GM23338 (cell line): ENCODE measurements around the gene SMYD5. TPM values are rescaled to one million over a fixed set of nuclear protein-coding genes. Genes with fewer than 3 reads are reported as not detected.

Experiments used
- ATAC-seq: fragments of 200-7000 bp; cut with Tn5 transposase; 3 replicates; pipeline ENCODE4 v1.9.1; 2020
- DNase-seq: peaks from one replicate; pipeline ENCODE4 v3.0.0-alpha.2; 2015; ENCODE audit warnings: low spot score
- H2AFZ ChIP-seq: fragments of 200-600 bp; sonication (generic); 2 replicates; pipeline ENCODE4 v1.8.0; 2016; ENCODE audit warnings: antibody characterized with exemption, mild to moderate bottlenecking, moderate library complexity
- H3F3A ChIP-seq: fragments of 200-600 bp; sonication (generic); replicated peaks from 2 replicates; pipeline ENCODE4 v1.8.0; 2017; ENCODE audit warnings: antibody characterized with exemption, mixed run types, low read depth
- H3K27ac ChIP-seq: fragments of 200-600 bp; sonication (generic); 2 replicates; pipeline ENCODE4 v1.6.1; 2016; ENCODE audit warnings: low read depth
- H3K27me3 ChIP-seq: fragments of 200-600 bp; sonication (generic); 2 replicates; pipeline ENCODE4 v1.8.0; 2016; ENCODE audit warnings: mild to moderate bottlenecking, mixed run types, moderate library complexity; ENCODE audit not compliant: insufficient read depth
- H3K36me3 ChIP-seq: fragments of 200-600 bp; sonication (generic); 2 replicates; pipeline ENCODE4 v1.8.0; 2016; ENCODE audit warnings: mild to moderate bottlenecking; ENCODE audit not compliant: insufficient read depth
- H3K4me1 ChIP-seq: fragments of 200-600 bp; sonication (generic); 2 replicates; pipeline ENCODE4 v1.8.0; 2016; ENCODE audit warnings: mild to moderate bottlenecking, moderate library complexity; ENCODE audit not compliant: insufficient read depth
- H3K4me2 ChIP-seq: fragments of 200-600 bp; sonication (generic); 2 replicates; pipeline ENCODE4 v1.7.1; 2017; ENCODE audit warnings: mixed run types
- H3K4me3 ChIP-seq: fragments of 200-600 bp; sonication (generic); 2 replicates; pipeline ENCODE4 v1.6.1; 2016; ENCODE audit warnings: mixed run types
- H3K79me2 ChIP-seq: fragments of 200-600 bp; sonication (generic); replicated peaks from 2 replicates; pipeline ENCODE4 v1.8.0; 2017; ENCODE audit warnings: mild to moderate bottlenecking; ENCODE audit not compliant: insufficient read depth
- H3K9me2 ChIP-seq: fragments of 200-600 bp; sonication (generic); 2 replicates; pipeline ENCODE4 v1.8.0; 2017; ENCODE audit not compliant: insufficient read depth
- H4K20me1 ChIP-seq: fragments of 200-600 bp; sonication (generic); replicated peaks from 2 replicates; pipeline ENCODE4 v1.8.0; 2017; ENCODE audit warnings: mild to moderate bottlenecking; ENCODE audit not compliant: insufficient read depth
- H3K27ac Mint-ChIP-seq: 2 replicates; pipeline ENCODE4 v1.8.0; 2020; ENCODE audit warnings: inconsistent platforms, mild to moderate bottlenecking, moderate library complexity, mixed read lengths
- H3K27me3 Mint-ChIP-seq: 3 replicates; pipeline ENCODE4 v1.8.0; 2022; ENCODE audit warnings: low read depth, mild to moderate bottlenecking, moderate library complexity, mixed read lengths, inconsistent platforms; ENCODE audit not compliant: insufficient read depth, poor library complexity
- H3K36me3 Mint-ChIP-seq: 3 replicates; pipeline ENCODE4 v1.8.0; 2021; ENCODE audit warnings: low read depth, mild to moderate bottlenecking, inconsistent platforms, moderate library complexity, mixed read lengths
- H3K4me1 Mint-ChIP-seq: 3 replicates; pipeline ENCODE4 v1.8.0; 2020; ENCODE audit warnings: mild to moderate bottlenecking, inconsistent platforms, mixed read lengths
- H3K4me3 Mint-ChIP-seq: 3 replicates; pipeline ENCODE4 v1.8.0; 2021; ENCODE audit warnings: moderate library complexity, mild to moderate bottlenecking, inconsistent platforms, mixed read lengths
- H3K9me3 Mint-ChIP-seq: 3 replicates; pipeline ENCODE4 v1.8.0; 2020; ENCODE audit warnings: moderate library complexity, mild to moderate bottlenecking, inconsistent platforms, mixed read lengths
- CREB1 ChIP-seq: fragments of 250-450 bp; sonication (Bioruptor Pico); IDR thresholded peaks from 2 replicates; pipeline ENCODE4 v1.5.0; 2020; ENCODE audit warnings: low read depth, mild to moderate bottlenecking, moderate library complexity
- EZH2 ChIP-seq: fragments of 200-600 bp; sonication (generic); IDR thresholded peaks from one replicate; pipeline ENCODE4 v1.8.0; 2017; ENCODE audit warnings: antibody characterized with exemption, mild to moderate bottlenecking, low read depth; ENCODE audit not compliant: unreplicated experiment
- EZH2phosphoT487 ChIP-seq: fragments of 200-600 bp; sonication (generic); IDR thresholded peaks from one replicate; pipeline ENCODE4 v1.8.1; 2018; ENCODE audit warnings: antibody characterized with exemption; ENCODE audit not compliant: unreplicated experiment
- JUNB ChIP-seq: IDR thresholded peaks from one replicate; pipeline ENCODE4 v1.6.1; 2016; ENCODE audit warnings: antibody characterized with exemption; ENCODE audit not compliant: unreplicated experiment
- NANOG ChIP-seq: IDR thresholded peaks from 2 replicates; pipeline ENCODE4 v1.6.1; 2016; ENCODE audit warnings: antibody characterized with exemption, borderline replicate concordance
- POLR2AphosphoS5 ChIP-seq: IDR thresholded peaks from 2 replicates; pipeline ENCODE4 v1.6.1; 2016; ENCODE audit warnings: antibody characterized with exemption, low read depth
- STAT1 ChIP-seq: IDR thresholded peaks from one replicate; pipeline ENCODE4 v1.6.1; 2016; ENCODE audit warnings: antibody characterized with exemption; ENCODE audit not compliant: unreplicated experiment
- ZNF114 ChIP-seq: fragments of 250-450 bp; sonication (Bioruptor Pico); IDR thresholded peaks from 2 replicates; pipeline ENCODE4 v1.5.0; 2020; ENCODE audit warnings: mild to moderate bottlenecking, moderate library complexity
- ZNF331 ChIP-seq: fragments of 250-450 bp; sonication (Bioruptor Pico); IDR thresholded peaks from 2 replicates; pipeline ENCODE4 v1.5.0; 2020; ENCODE audit warnings: low read depth, mild to moderate bottlenecking, moderate library complexity
- polyA plus RNA-seq: library from polyadenylated mRNA; unstranded; fragments of >200 nt; fragmentation: Nextera tagmentation; extraction: Ambion mirVana; gene quantifications from 2 replicates; pipeline ENCODE4 v1.2.1, GENCODE V29; 2016
- total RNA-seq: library from RNA; depleted of rRNA; stranded (reverse); fragments of >200 nt; shearing (Covaris generic); gene quantifications from 2 replicates; pipeline ENCODE4 v1.2.3, GENCODE V29; 2014
- TF ChIP-seq, protein P1 (sequence below), 2 experiments: fragments of 200-600 bp in 1 of 2; sonication (generic) in 1 of 2; conservative IDR thresholded peaks; 2 replicates each; pipeline versions ENCODE4 v1.5.1 to v1.6.1; 2016 to 2017; ENCODE audit warnings: antibody characterized with exemption in 2 of 2, low read depth in 2 of 2, mild to moderate bottlenecking in 2 of 2, moderate library complexity in 1 of 2
- TF ChIP-seq, protein P2 (sequence below): IDR thresholded peaks from 2 replicates; pipeline ENCODE4 v1.6.1; 2016; ENCODE audit warnings: antibody characterized with exemption
- TF ChIP-seq, protein P3 (sequence below): IDR thresholded peaks from one replicate; pipeline ENCODE4 v1.6.1; 2018; ENCODE audit warnings: antibody characterized with exemption; ENCODE audit not compliant: unreplicated experiment
- TF ChIP-seq, protein P4 (sequence below): fragments of 250-450 bp; sonication (Bioruptor Pico); IDR thresholded peaks from 2 replicates; pipeline ENCODE4 v1.5.0; 2020; ENCODE audit warnings: mild to moderate bottlenecking, moderate library complexity

The SMYD5 gene
- total and polyA plus RNA-seq, 2 experiments from 2014 or later: 20.5 to 45.8 TPM

DNA sequence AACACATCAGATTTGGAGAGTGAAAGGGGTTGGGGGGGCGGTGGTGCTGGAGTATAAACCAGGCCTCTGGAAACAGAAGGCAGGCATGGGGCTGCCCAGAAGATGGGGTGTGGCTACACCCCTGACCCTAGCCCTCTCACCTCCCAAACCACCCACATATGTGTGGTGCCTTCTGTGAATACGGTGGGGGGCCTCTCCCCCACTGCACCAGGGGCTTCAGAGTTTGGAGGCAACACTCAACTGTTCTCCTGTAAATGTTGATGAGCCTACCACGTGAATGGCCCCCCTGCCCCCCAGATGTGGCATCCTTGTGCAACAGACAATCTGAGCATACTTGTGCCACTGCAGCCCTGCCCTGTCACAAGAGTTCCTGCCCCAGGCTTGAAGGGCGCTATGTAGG is 50.7 kb downstream of the SMYD5 start:
- peaks cover 16% of the 10 kb centered on the region for H3K27me3 Mint-ChIP-seq
- Histone ChIP-seq H3K27me3 (peaks cover 19% of the 10 kb centered on the region), H3K4me1 (peaks cover 15% of the 10 kb centered on the region), H3K36me3 (no peaks in the 10 kb centered on the region; the same call in 1 of the 2 replicates), H3K4me2 (no peak overlapping the region), H3F3A (peaks cover 8% of the 10 kb centered on the region; the same call in 1 of the 2 replicates), H3K4me3 (no peak overlapping the region), H3K27ac (no peak overlapping the region), H4K20me1 (peaks cover 10% of the 10 kb centered on the region), H3K79me2 (0 out of 2 replicates have a peak, but pooled peaks cover 5% of the 10 kb centered on the region), H3K9me2 (no peaks in the 10 kb centered on the region), H2AFZ (no peak overlapping the region)
- TF ChIP-seq ZNF331 (no peak), CREB1 (CRISPR knock-in tag) (no peak), JUNB (no peak), POLR2AphosphoS5 (no peak), ZNF114 (CRISPR knock-in tag) (no peak), EZH2phosphoT487 (no peak), STAT1 (no peak), EZH2 (no peak), NANOG (no peak)
- TF ChIP-seq, protein P1, sequence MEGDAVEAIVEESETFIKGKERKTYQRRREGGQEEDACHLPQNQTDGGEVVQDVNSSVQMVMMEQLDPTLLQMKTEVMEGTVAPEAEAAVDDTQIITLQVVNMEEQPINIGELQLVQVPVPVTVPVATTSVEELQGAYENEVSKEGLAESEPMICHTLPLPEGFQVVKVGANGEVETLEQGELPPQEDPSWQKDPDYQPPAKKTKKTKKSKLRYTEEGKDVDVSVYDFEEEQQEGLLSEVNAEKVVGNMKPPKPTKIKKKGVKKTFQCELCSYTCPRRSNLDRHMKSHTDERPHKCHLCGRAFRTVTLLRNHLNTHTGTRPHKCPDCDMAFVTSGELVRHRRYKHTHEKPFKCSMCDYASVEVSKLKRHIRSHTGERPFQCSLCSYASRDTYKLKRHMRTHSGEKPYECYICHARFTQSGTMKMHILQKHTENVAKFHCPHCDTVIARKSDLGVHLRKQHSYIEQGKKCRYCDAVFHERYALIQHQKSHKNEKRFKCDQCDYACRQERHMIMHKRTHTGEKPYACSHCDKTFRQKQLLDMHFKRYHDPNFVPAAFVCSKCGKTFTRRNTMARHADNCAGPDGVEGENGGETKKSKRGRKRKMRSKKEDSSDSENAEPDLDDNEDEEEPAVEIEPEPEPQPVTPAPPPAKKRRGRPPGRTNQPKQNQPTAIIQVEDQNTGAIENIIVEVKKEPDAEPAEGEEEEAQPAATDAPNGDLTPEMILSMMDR (conservative IDR thresholded peaks at IDR 0.05; ENCODE audit: low read depth in 2 of 2): no peak
- TF ChIP-seq, protein P2, sequence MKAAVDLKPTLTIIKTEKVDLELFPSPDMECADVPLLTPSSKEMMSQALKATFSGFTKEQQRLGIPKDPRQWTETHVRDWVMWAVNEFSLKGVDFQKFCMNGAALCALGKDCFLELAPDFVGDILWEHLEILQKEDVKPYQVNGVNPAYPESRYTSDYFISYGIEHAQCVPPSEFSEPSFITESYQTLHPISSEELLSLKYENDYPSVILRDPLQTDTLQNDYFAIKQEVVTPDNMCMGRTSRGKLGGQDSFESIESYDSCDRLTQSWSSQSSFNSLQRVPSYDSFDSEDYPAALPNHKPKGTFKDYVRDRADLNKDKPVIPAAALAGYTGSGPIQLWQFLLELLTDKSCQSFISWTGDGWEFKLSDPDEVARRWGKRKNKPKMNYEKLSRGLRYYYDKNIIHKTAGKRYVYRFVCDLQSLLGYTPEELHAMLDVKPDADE: no peak
- TF ChIP-seq, protein P3, sequence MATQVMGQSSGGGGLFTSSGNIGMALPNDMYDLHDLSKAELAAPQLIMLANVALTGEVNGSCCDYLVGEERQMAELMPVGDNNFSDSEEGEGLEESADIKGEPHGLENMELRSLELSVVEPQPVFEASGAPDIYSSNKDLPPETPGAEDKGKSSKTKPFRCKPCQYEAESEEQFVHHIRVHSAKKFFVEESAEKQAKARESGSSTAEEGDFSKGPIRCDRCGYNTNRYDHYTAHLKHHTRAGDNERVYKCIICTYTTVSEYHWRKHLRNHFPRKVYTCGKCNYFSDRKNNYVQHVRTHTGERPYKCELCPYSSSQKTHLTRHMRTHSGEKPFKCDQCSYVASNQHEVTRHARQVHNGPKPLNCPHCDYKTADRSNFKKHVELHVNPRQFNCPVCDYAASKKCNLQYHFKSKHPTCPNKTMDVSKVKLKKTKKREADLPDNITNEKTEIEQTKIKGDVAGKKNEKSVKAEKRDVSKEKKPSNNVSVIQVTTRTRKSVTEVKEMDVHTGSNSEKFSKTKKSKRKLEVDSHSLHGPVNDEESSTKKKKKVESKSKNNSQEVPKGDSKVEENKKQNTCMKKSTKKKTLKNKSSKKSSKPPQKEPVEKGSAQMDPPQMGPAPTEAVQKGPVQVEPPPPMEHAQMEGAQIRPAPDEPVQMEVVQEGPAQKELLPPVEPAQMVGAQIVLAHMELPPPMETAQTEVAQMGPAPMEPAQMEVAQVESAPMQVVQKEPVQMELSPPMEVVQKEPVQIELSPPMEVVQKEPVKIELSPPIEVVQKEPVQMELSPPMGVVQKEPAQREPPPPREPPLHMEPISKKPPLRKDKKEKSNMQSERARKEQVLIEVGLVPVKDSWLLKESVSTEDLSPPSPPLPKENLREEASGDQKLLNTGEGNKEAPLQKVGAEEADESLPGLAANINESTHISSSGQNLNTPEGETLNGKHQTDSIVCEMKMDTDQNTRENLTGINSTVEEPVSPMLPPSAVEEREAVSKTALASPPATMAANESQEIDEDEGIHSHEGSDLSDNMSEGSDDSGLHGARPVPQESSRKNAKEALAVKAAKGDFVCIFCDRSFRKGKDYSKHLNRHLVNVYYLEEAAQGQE: no peak
- TF ChIP-seq, protein P4, sequence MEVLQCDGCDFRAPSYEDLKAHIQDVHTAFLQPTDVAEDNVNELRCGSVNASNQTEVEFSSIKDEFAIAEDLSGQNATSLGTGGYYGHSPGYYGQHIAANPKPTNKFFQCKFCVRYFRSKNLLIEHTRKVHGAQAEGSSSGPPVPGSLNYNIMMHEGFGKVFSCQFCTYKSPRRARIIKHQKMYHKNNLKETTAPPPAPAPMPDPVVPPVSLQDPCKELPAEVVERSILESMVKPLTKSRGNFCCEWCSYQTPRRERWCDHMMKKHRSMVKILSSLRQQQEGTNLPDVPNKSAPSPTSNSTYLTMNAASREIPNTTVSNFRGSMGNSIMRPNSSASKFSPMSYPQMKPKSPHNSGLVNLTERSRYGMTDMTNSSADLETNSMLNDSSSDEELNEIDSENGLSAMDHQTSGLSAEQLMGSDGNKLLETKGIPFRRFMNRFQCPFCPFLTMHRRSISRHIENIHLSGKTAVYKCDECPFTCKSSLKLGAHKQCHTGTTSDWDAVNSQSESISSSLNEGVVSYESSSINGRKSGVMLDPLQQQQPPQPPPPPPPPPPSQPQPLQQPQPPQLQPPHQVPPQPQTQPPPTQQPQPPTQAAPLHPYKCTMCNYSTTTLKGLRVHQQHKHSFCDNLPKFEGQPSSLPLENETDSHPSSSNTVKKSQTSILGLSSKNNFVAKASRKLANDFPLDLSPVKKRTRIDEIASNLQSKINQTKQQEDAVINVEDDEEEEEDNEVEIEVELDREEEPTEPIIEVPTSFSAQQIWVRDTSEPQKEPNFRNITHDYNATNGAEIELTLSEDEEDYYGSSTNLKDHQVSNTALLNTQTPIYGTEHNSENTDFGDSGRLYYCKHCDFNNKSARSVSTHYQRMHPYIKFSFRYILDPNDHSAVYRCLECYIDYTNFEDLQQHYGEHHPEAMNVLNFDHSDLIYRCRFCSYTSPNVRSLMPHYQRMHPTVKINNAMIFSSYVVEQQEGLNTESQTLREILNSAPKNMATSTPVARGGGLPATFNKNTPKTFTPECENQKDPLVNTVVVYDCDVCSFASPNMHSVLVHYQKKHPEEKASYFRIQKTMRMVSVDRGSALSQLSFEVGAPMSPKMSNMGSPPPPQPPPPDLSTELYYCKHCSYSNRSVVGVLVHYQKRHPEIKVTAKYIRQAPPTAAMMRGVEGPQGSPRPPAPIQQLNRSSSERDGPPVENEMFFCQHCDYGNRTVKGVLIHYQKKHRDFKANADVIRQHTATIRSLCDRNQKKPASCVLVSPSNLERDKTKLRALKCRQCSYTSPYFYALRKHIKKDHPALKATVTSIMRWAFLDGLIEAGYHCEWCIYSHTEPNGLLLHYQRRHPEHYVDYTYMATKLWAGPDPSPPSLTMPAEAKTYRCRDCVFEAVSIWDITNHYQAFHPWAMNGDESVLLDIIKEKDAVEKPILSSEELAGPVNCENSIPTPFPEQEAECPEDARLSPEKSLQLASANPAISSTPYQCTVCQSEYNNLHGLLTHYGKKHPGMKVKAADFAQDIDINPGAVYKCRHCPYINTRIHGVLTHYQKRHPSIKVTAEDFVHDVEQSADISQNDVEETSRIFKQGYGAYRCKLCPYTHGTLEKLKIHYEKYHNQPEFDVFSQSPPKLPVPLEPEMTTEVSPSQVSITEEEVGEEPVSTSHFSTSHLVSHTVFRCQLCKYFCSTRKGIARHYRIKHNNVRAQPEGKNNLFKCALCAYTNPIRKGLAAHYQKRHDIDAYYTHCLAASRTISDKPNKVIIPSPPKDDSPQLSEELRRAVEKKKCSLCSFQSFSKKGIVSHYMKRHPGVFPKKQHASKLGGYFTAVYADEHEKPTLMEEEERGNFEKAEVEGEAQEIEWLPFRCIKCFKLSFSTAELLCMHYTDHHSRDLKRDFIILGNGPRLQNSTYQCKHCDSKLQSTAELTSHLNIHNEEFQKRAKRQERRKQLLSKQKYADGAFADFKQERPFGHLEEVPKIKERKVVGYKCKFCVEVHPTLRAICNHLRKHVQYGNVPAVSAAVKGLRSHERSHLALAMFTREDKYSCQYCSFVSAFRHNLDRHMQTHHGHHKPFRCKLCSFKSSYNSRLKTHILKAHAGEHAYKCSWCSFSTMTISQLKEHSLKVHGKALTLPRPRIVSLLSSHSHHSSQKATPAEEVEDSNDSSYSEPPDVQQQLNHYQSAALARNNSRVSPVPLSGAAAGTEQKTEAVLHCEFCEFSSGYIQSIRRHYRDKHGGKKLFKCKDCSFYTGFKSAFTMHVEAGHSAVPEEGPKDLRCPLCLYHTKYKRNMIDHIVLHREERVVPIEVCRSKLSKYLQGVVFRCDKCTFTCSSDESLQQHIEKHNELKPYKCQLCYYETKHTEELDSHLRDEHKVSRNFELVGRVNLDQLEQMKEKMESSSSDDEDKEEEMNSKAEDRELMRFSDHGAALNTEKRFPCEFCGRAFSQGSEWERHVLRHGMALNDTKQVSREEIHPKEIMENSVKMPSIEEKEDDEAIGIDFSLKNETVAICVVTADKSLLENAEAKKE (CRISPR knock-in tag): no peak
- DNase-seq (no peak), ATAC-seq (no peak)
- H3K9me3 Mint-ChIP-seq: no peaks in the 10 kb centered on the region; the same call in 1 of the 3 replicates
- H3K27ac Mint-ChIP-seq: no peak overlapping the region
- H3K4me3 Mint-ChIP-seq: no peak overlapping the region
- H3K36me3 Mint-ChIP-seq: peaks cover 17% of the 10 kb centered on the region
- H3K4me1 Mint-ChIP-seq: peaks cover 17% of the 10 kb centered on the region
